Measurements from ENCODE around the gene PLPP3. TPM values are rescaled to one million over a fixed set of nuclear protein-coding genes. Genes with fewer than 3 reads are reported as not detected.

Gene PLPP3
- total and polyA plus RNA-seq, 3 experiments from 2014 or later, result 0.22 to 0.24 TPM; not detected in 1

DNA sequence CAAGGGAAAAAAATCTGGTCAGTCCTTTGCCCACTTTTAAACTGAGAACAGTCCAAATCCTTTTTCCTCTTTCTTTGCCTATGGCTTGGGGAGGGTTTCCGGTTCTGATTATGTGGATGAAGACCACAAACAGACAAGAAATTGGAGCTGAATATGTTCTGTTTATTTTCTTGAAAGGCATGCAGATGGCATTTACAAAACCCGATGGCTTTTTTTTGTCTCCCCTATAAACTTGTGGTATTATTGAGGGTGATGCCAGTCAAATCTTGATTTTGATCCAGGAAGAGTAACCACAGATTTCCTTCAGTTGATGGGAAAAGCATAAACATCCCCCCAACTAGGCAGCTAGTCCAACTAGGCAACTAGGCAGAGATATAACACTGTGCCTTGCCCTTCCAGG lies 38.9 kb downstream of the PLPP3 start:
- POLR2A ChIA-PET, result no interaction called here
- no peak for DNase-seq
- Histone ChIP-seq H3K4me3 (ENCODE audit: low read length) (no peak overlapping the region), H3K36me3 (ENCODE audit: insufficient read depth, low read length) (no peaks in the 10 kb centered on the region), H3K27me3 (ENCODE audit: insufficient read depth, low read length, poor library complexity, severe bottlenecking) (no peaks in the 10 kb centered on the region), H3K9me3 (ENCODE audit: low read length) (no peaks in the 10 kb centered on the region), H3K27ac (ENCODE audit: low read depth, low read length) (no peak overlapping the region), H3K4me1 (ENCODE audit: insufficient read depth, low read length) (no peaks in the 10 kb centered on the region)
- no peaks in the 10 kb centered on the region for H3K36me3 Mint-ChIP-seq
- H3K9me3 Mint-ChIP-seq, result peaks cover 0 to 4% (median 0%) of the 10 kb centered on the region in 5 donors
- H3K4me3 Mint-ChIP-seq, result no peak overlapping the region
- H3K27me3 Mint-ChIP-seq, result peaks cover 0 to 4% of the 10 kb centered on the region in 2 donors
- H3K27ac Mint-ChIP-seq, result no peak overlapping the region
- H3K4me1 Mint-ChIP-seq, result no peaks in the 10 kb centered on the region
- CTCF ChIA-PET, result no interaction called here

DNA sequence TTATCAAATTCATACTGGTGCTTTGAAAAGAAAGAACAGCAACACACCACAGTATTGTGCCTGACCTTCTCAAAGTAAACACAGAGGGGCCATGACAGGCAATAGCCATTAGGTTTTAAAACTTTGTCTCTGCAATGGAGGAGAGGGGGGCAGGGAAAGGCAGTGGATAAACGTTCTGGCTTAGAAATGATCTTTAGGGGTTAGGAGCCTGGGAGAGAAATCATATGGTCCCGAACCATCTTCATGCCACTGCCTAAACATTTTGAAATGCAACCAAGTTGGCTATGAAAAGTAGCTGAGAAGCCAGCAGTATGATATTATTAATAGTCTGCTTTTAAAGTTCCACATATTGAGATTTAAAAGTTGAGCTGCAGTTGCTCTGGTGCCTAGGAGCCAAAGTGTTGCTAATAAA lies 39.8 kb downstream of the PLPP3 start:
- Histone ChIP-seq H3K27ac (ENCODE audit: low read depth, low read length) (no peak overlapping the region), H3K27me3 (ENCODE audit: insufficient read depth, low read length, poor library complexity, severe bottlenecking) (no peaks in the 10 kb centered on the region), H3K36me3 (ENCODE audit: insufficient read depth, low read length) (no peaks in the 10 kb centered on the region), H3K9me3 (ENCODE audit: low read length) (no peaks in the 10 kb centered on the region), H3K4me1 (ENCODE audit: insufficient read depth, low read length) (no peaks in the 10 kb centered on the region), H3K4me3 (ENCODE audit: low read length) (no peak overlapping the region)
- Mint-ChIP-seq H3K4me3 (no peak overlapping the region), H3K27me3 (peaks cover 0 to 7% of the 10 kb centered on the region in 2 donors), H3K36me3 (no peaks in the 10 kb centered on the region), H3K9me3 (peaks cover 0 to 4% (median 0%) of the 10 kb centered on the region in 5 donors), H3K4me1 (no peaks in the 10 kb centered on the region), H3K27ac (no peak overlapping the region)
- ChIA-PET POLR2A (no interaction called here), CTCF (no interaction called here)
- no peak for DNase-seq

- DNase-seq, result no peak
- POLR2A ChIA-PET, result no interaction called here
- Mint-ChIP-seq H3K4me1 (no peaks in the 10 kb centered on the region), H3K27me3 (peaks cover 0 to 7% of the 10 kb centered on the region in 2 donors), H3K36me3 (no peaks in the 10 kb centered on the region), H3K27ac (no peak overlapping the region), H3K9me3 (peaks cover 0 to 4% (median 0%) of the 10 kb centered on the region in 5 donors), H3K4me3 (no peak overlapping the region)
- CTCF ChIA-PET, result no interaction called here
- Histone ChIP-seq H3K27ac (ENCODE audit: low read depth, low read length) (no peak overlapping the region), H3K36me3 (ENCODE audit: insufficient read depth, low read length) (no peaks in the 10 kb centered on the region), H3K27me3 (ENCODE audit: insufficient read depth, low read length, poor library complexity, severe bottlenecking) (no peaks in the 10 kb centered on the region), H3K4me3 (ENCODE audit: low read length) (no peak overlapping the region), H3K9me3 (ENCODE audit: low read length) (no peaks in the 10 kb centered on the region), H3K4me1 (ENCODE audit: insufficient read depth, low read length) (no peaks in the 10 kb centered on the region)
Measured at GRCh38 chr1:56538532-56538931, 40.8 kb downstream of the PLPP3 start.

DNA sequence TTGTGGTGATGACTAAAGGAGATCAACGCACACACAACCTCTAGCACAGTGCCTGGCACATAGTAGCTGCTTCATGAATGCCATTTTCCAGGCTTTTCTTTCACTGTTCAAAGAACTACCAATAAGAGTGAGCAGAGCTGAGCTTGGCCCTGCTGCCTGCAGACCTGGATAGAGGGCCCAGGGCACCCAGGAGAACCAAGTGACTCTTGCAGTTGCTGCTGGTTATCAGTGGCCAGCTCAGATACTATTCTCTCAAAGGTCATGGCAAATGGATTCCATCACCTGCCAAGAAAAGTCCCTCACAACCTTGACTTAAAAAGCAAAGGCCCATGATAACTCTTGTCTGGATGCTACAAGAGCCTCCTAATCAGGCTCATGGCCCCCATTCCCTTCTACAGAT lies 41.7 kb downstream of the PLPP3 start:
- Histone ChIP-seq H3K4me3 (ENCODE audit: low read length) (no peak overlapping the region), H3K4me1 (ENCODE audit: insufficient read depth, low read length) (no peaks in the 10 kb centered on the region), H3K9me3 (ENCODE audit: low read length) (no peaks in the 10 kb centered on the region), H3K36me3 (ENCODE audit: insufficient read depth, low read length) (no peaks in the 10 kb centered on the region), H3K27ac (ENCODE audit: low read depth, low read length) (no peak overlapping the region), H3K27me3 (ENCODE audit: insufficient read depth, low read length, poor library complexity, severe bottlenecking) (no peaks in the 10 kb centered on the region)
- H3K9me3 Mint-ChIP-seq, result peaks cover 0 to 4% (median 0%) of the 10 kb centered on the region in 5 donors
- H3K4me1 Mint-ChIP-seq, result no peaks in the 10 kb centered on the region
- ChIA-PET POLR2A (no interaction called here), CTCF (no interaction called here)
- H3K27ac Mint-ChIP-seq, result no peak overlapping the region
- H3K36me3 Mint-ChIP-seq, result no peaks in the 10 kb centered on the region
- no peak overlapping the region for H3K4me3 Mint-ChIP-seq
- DNase-seq, result no peak
- peaks cover 0 to 7% of the 10 kb centered on the region in 2 donors for H3K27me3 Mint-ChIP-seq

GRCh38 chr1:56535939-56536338 lies 43.4 kb downstream of the PLPP3 start:
- Histone ChIP-seq H3K27me3 (ENCODE audit: insufficient read depth, low read length, poor library complexity, severe bottlenecking) (no peaks in the 10 kb centered on the region), H3K27ac (ENCODE audit: low read depth, low read length) (no peak overlapping the region), H3K4me3 (ENCODE audit: low read length) (no peak overlapping the region), H3K36me3 (ENCODE audit: insufficient read depth, low read length) (no peaks in the 10 kb centered on the region), H3K4me1 (ENCODE audit: insufficient read depth, low read length) (no peaks in the 10 kb centered on the region), H3K9me3 (ENCODE audit: low read length) (no peaks in the 10 kb centered on the region)
- Mint-ChIP-seq H3K4me3 (no peak overlapping the region), H3K9me3 (peaks cover 0 to 4% (median 0%) of the 10 kb centered on the region in 5 donors), H3K4me1 (no peaks in the 10 kb centered on the region), H3K27ac (no peak overlapping the region), H3K36me3 (no peaks in the 10 kb centered on the region), H3K27me3 (peaks cover 0 to 7% of the 10 kb centered on the region in 2 donors)
- ChIA-PET CTCF (no interaction called here), POLR2A (no interaction called here)
- DNase-seq, result no peak

DNA sequence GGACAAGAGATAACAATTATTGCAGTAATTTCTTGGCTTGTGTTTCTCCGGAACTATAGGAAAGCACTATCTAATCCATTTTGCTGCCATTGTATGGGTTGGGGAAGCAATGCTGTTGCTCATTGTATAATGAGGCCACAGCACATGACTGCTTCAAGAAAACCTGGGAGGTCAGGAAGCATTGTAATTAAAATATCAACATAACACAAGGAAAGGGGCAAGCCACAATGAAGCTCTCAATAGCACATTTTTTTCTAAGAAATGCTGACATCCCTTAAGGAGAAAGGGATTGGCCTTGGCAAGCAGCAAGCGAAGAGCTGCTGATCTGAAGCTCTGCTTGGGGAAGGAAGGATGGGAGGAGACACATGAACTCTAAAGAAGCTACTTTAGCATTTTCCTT lies 44.0 kb downstream of the PLPP3 start:
- Histone ChIP-seq H3K9me3 (ENCODE audit: low read length) (no peaks in the 10 kb centered on the region), H3K4me1 (ENCODE audit: insufficient read depth, low read length) (no peaks in the 10 kb centered on the region), H3K27me3 (ENCODE audit: insufficient read depth, low read length, poor library complexity, severe bottlenecking) (no peaks in the 10 kb centered on the region), H3K4me3 (ENCODE audit: low read length) (no peak overlapping the region), H3K36me3 (ENCODE audit: insufficient read depth, low read length) (no peaks in the 10 kb centered on the region), H3K27ac (ENCODE audit: low read depth, low read length) (no peak overlapping the region)
- no peak for DNase-seq
- Mint-ChIP-seq H3K27me3 (peaks cover 0 to 7% of the 10 kb centered on the region in 2 donors), H3K36me3 (no peaks in the 10 kb centered on the region), H3K4me3 (no peak overlapping the region), H3K4me1 (no peaks in the 10 kb centered on the region), H3K9me3 (peaks cover 0 to 4% (median 0%) of the 10 kb centered on the region in 5 donors), H3K27ac (no peak overlapping the region)
- ChIA-PET CTCF (no interaction called here), POLR2A (no interaction called here)

DNA sequence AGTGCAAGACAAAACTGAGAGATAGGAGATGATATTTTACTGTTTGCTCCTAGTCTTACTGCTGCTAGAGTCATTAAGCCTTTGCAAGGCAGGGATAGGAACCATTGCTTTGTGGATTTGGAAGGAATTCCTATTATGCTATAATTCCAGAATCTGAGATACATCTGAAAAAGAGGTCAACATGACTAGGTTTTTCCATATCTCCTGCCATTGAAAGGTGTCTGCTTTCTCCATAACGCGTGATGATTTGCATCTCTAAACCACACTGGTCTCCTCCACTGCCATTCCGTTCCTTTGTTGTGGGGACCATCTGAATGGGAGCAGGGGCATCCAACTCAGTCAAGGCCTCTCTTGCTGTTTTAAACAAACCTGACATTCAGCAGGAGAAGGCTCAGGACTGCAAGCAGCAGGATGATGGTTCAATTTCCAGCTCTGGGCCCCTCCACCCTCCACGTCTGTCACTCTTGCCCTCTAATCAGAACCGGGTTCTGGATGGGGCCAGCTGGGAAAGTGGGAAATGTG lies 45.2 kb downstream of the PLPP3 start:
- H3K27me3 ChIP-seq (ENCODE audit: insufficient read depth, low read length, poor library complexity, severe bottlenecking), result no peaks in the 10 kb centered on the region
- H3K4me1 Mint-ChIP-seq, result no peaks in the 10 kb centered on the region
- peaks cover 0 to 7% of the 10 kb centered on the region in 2 donors for H3K27me3 Mint-ChIP-seq

DNA sequence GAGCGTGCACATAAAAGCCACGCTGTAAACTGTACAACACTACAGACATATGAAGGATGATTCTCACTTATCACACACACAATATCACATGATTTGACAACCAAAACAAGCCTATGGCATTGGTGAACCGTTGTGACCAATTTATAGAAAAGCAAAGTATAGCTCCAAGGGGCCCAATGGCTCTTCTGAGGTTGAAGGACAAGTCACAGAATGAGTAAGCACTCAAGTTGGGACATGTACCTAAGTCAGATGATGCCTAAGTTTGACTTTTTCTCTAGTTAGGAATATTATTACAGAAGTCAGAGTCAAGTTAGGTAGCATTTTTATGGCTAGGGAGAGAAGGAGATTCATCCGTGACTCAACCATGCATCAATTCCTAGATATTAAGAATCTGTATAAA lies 45.7 kb downstream of the PLPP3 start:
- no peaks in the 10 kb centered on the region for H3K9me3 ChIP-seq (ENCODE audit: low read length)
- no peaks in the 10 kb centered on the region for H3K4me1 Mint-ChIP-seq
- no peaks in the 10 kb centered on the region for H3K36me3 Mint-ChIP-seq
- no peak for DNase-seq
- H3K4me3 ChIP-seq (ENCODE audit: low read length), result no peak overlapping the region
- H3K27ac Mint-ChIP-seq, result no peak overlapping the region
- ChIA-PET POLR2A (no interaction called here), CTCF (no interaction called here)
- H3K27me3 ChIP-seq (ENCODE audit: insufficient read depth, low read length, poor library complexity, severe bottlenecking), result no peaks in the 10 kb centered on the region
- H3K4me3 Mint-ChIP-seq, result no peak overlapping the region
- no peak overlapping the region for H3K27ac ChIP-seq (ENCODE audit: low read depth, low read length)
- H3K27me3 Mint-ChIP-seq, result peaks cover 0 to 7% of the 10 kb centered on the region in 2 donors
- H3K9me3 Mint-ChIP-seq, result peaks cover 0 to 4% (median 0%) of the 10 kb centered on the region in 5 donors
- H3K4me1 ChIP-seq (ENCODE audit: insufficient read depth, low read length), result no peaks in the 10 kb centered on the region
- H3K36me3 ChIP-seq (ENCODE audit: insufficient read depth, low read length), result no peaks in the 10 kb centered on the region

More for the DNA sequence above, 45.2 kb downstream of the PLPP3 start:
- Mint-ChIP-seq H3K9me3 (peaks cover 0 to 4% (median 0%) of the 10 kb centered on the region in 5 donors), H3K36me3 (no peaks in the 10 kb centered on the region), H3K27ac (no peak overlapping the region), H3K4me3 (no peak overlapping the region)
- Histone ChIP-seq H3K9me3 (ENCODE audit: low read length) (no peaks in the 10 kb centered on the region), H3K36me3 (ENCODE audit: insufficient read depth, low read length) (no peaks in the 10 kb centered on the region), H3K27ac (ENCODE audit: low read depth, low read length) (no peak overlapping the region), H3K4me1 (ENCODE audit: insufficient read depth, low read length) (no peaks in the 10 kb centered on the region), H3K4me3 (ENCODE audit: low read length) (no peak overlapping the region)
- ChIA-PET POLR2A (no interaction called here), CTCF (no interaction called here)
- DNase-seq, result no peak

DNA sequence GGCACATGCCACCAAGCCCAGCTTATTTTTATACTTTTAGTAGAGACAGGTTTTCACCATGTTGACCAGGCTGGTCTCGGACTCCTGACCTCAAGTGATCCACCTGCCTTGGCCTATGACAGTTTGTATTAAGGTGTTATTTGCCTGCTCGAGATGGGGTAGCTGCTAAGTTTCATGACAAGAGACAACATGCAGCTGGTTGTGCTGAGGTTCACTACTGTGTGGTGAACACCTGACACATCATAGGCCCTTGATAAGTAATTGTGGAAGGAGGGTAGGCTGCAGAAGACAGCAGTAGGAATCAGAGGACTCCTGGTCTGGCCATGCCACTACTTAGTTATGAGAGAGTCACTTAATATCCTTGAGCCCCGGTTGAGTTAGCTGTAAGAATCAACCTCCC lies 46.2 kb downstream of the PLPP3 start:
- no peaks in the 10 kb centered on the region for H3K4me1 Mint-ChIP-seq
- no peak for DNase-seq
- H3K36me3 ChIP-seq (ENCODE audit: insufficient read depth, low read length), result no peaks in the 10 kb centered on the region
- POLR2A ChIA-PET, result no interaction called here
- H3K4me3 ChIP-seq (ENCODE audit: low read length), result no peak overlapping the region
- H3K27me3 Mint-ChIP-seq, result peaks cover 0 to 7% of the 10 kb centered on the region in 2 donors
- H3K27ac ChIP-seq (ENCODE audit: low read depth, low read length), result no peak overlapping the region
- peaks cover 0 to 4% (median 0%) of the 10 kb centered on the region in 5 donors for H3K9me3 Mint-ChIP-seq
- H3K4me1 ChIP-seq (ENCODE audit: insufficient read depth, low read length), result no peaks in the 10 kb centered on the region
- H3K4me3 Mint-ChIP-seq, result no peak overlapping the region
- CTCF ChIA-PET, result no interaction called here
- no peaks in the 10 kb centered on the region for H3K27me3 ChIP-seq (ENCODE audit: insufficient read depth, low read length, poor library complexity, severe bottlenecking)
- no peaks in the 10 kb centered on the region for H3K36me3 Mint-ChIP-seq
- H3K9me3 ChIP-seq (ENCODE audit: low read length), result no peaks in the 10 kb centered on the region
- no peak overlapping the region for H3K27ac Mint-ChIP-seq

All from CD8-positive, alpha-beta memory T cell (primary cell).